Large intestine (tissue), 3 donors: Measurements from ENCODE around the gene CDV3. TPM values are rescaled to one million over a fixed set of nuclear protein-coding genes. Genes with fewer than 3 reads are reported as not detected.
A peak's percentile ranks its signal among the peaks of the same experiment; 100 is the strongest.

ENCODE experiments used
- DNase-seq, 2 donors: peaks; one replicate each; pipeline versions ENCODE4 v3.0.0 to v3.0.0-alpha.2; 2013
- H3K27ac ChIP-seq: one replicate; pipeline ENCODE4 v1.5.1; 2013; ENCODE audit warnings: low read length
- H3K27me3 ChIP-seq: 2 replicates; pipeline ENCODE4 v1.6.1; 2013; ENCODE audit warnings: low read length; ENCODE audit not compliant: control insufficient read depth, insufficient read depth
- H3K36me3 ChIP-seq: 2 replicates; pipeline ENCODE4 v1.6.1; 2013; ENCODE audit warnings: low read length; ENCODE audit not compliant: control insufficient read depth, insufficient read depth
- H3K4me1 ChIP-seq: one replicate; pipeline ENCODE4 v1.6.1; 2013; ENCODE audit warnings: low read length; ENCODE audit not compliant: control insufficient read depth, insufficient read depth
- H3K4me3 ChIP-seq: one replicate; pipeline ENCODE4 v1.5.1; 2013; ENCODE audit warnings: low read length
- H3K9me3 ChIP-seq: one replicate; pipeline ENCODE4 v1.6.1; 2013; ENCODE audit warnings: mild to moderate bottlenecking, low read depth, low read length, moderate library complexity; ENCODE audit not compliant: control insufficient read depth
- WGBS: methylation state at CpG from one replicate; pipeline ENCODE4 v1.1.5; 2013; ENCODE audit warnings: low lambda C conversion rate; ENCODE audit not compliant: insufficient coverage; 5-methylcytosine and 5-hydroxymethylcytosine counted together
- polyA plus RNA-seq: library from polyadenylated mRNA; unstranded; fragments of 120-200 nt; gene quantifications from one replicate; pipeline ENCODE4 v1.2.1, GENCODE V29; 2013

The CDV3 gene
- polyA plus RNA-seq, 1 donor = 117 TPM

GRCh38 chr3:133563186-133563591 is 10.3 kb upstream of the CDV3 start:
- DNase-seq = no peak
- Histone ChIP-seq H3K4me1 (no peaks in the 10 kb centered on the region), H3K27ac (no peak overlapping the region), H3K36me3 (no peaks in the 10 kb centered on the region), H3K9me3 (no peaks in the 10 kb centered on the region), H3K4me3 (no peak overlapping the region), H3K27me3 (no peaks in the 10 kb centered on the region)
- 86% methylated on average over 1 of the region's 5 CpGs for WGBS

GRCh38 chr3:133563816-133564215 is 9.7 kb upstream of the CDV3 start:
- Histone ChIP-seq H3K4me3 (no peak overlapping the region), H3K36me3 (no peaks in the 10 kb centered on the region), H3K9me3 (no peaks in the 10 kb centered on the region), H3K4me1 (no peaks in the 10 kb centered on the region), H3K27ac (no peak overlapping the region), H3K27me3 (no peaks in the 10 kb centered on the region)
- WGBS = no CpG with 5 or more reads among the region's 1 CpG
- DNase-seq = no peak

GRCh38 chr3:133568294-133569014 is 5.0 kb upstream of the CDV3 start:
- WGBS = 57% methylated on average over 3 of the region's 8 CpGs
- Histone ChIP-seq H3K36me3 (no peaks in the 10 kb centered on the region), H3K9me3 (no peaks in the 10 kb centered on the region), H3K27ac (no peak overlapping the region), H3K4me1 (no peaks in the 10 kb centered on the region), H3K4me3 (no peak overlapping the region), H3K27me3 (no peaks in the 10 kb centered on the region)
- DNase-seq = no peak

GRCh38 chr3:133570139-133570936 is 3.1 kb upstream of the CDV3 start:
- Histone ChIP-seq H3K27ac (peak overlapping the region; percentile 49), H3K27me3 (no peaks in the 10 kb centered on the region), H3K36me3 (peaks cover 2% of the 10 kb centered on the region), H3K9me3 (no peaks in the 10 kb centered on the region), H3K4me3 (no peak overlapping the region), H3K4me1 (no peaks in the 10 kb centered on the region)
- peak; percentile 29 to 32 for DNase-seq
- 100% methylated on average over 1 of the region's 5 CpGs for WGBS

- Histone ChIP-seq H3K27me3 (no peaks in the 10 kb centered on the region), H3K4me1 (no peaks in the 10 kb centered on the region), H3K27ac (no peak overlapping the region), H3K36me3 (peaks cover 4% of the 10 kb centered on the region), H3K4me3 (no peak overlapping the region), H3K9me3 (no peaks in the 10 kb centered on the region)
- DNase-seq = no peak
- WGBS = 83% methylated on average over 1 of the region's 2 CpGs
Observed at GRCh38 chr3:133570937-133571320, 2.6 kb upstream of the CDV3 start.

GRCh38 chr3:133572158-133573053 is 1.1 kb upstream of the CDV3 start:
- H3K4me3 ChIP-seq = peak overlapping the region; percentile 28
- WGBS = 94% methylated on average over 3 of the region's 19 CpGs

GRCh38 chr3:133573054-133573628 is 345 bp upstream of the CDV3 start:
- Histone ChIP-seq H3K27ac (peak overlapping the region; percentile 83), H3K4me3 (peak overlapping the region; percentile 47), H3K36me3 (peaks cover 20% of the 10 kb centered on the region), H3K4me1 (peaks cover 3% of the 10 kb centered on the region), H3K27me3 (no peaks in the 10 kb centered on the region), H3K9me3 (no peaks in the 10 kb centered on the region)
- WGBS = 0% methylated on average over 1 of the region's 33 CpGs
- peak; percentile 100 for DNase-seq

More at GRCh38 chr3:133572158-133573053, 1.1 kb upstream of the CDV3 start:
- no peak for DNase-seq
- H3K4me1 ChIP-seq = peaks cover 3% of the 10 kb centered on the region
- no peaks in the 10 kb centered on the region for H3K27me3 ChIP-seq
- H3K36me3 ChIP-seq = peaks cover 13% of the 10 kb centered on the region
- peak overlapping the region; percentile 83 for H3K27ac ChIP-seq
- no peaks in the 10 kb centered on the region for H3K9me3 ChIP-seq

GRCh38 chr3:133574260-133574881 is 885 bp downstream of the CDV3 start:
- Histone ChIP-seq H3K4me1 (peaks cover 3% of the 10 kb centered on the region), H3K27me3 (no peaks in the 10 kb centered on the region), H3K9me3 (no peaks in the 10 kb centered on the region), H3K27ac (peak overlapping the region; percentile 95), H3K4me3 (peak overlapping the region; percentile 66), H3K36me3 (peaks cover 32% of the 10 kb centered on the region)
- DNase-seq = peak; percentile 72 to 90
- no CpG with 5 or more reads among the region's 54 CpGs for WGBS

- 60% methylated on average over 2 of the region's 4 CpGs for WGBS
- peaks cover 34% of the 10 kb centered on the region for H3K36me3 ChIP-seq
- H3K4me3 ChIP-seq = peak overlapping the region; percentile 66
- H3K9me3 ChIP-seq = no peaks in the 10 kb centered on the region
- peaks cover 3% of the 10 kb centered on the region for H3K4me1 ChIP-seq
- no peaks in the 10 kb centered on the region for H3K27me3 ChIP-seq
- H3K27ac ChIP-seq = peak overlapping the region; percentile 95
- DNase-seq = no peak
Observed at GRCh38 chr3:133575086-133575485, 1.6 kb downstream of the CDV3 start.
